ENCODE measurements around the gene ARL8B. TPM values are rescaled to one million over a fixed set of nuclear protein-coding genes. Genes with fewer than 3 reads are reported as not detected.

ARL8B gene
- total RNA-seq, 1 experiment from 2014 or later: 43.8 TPM

DNA sequence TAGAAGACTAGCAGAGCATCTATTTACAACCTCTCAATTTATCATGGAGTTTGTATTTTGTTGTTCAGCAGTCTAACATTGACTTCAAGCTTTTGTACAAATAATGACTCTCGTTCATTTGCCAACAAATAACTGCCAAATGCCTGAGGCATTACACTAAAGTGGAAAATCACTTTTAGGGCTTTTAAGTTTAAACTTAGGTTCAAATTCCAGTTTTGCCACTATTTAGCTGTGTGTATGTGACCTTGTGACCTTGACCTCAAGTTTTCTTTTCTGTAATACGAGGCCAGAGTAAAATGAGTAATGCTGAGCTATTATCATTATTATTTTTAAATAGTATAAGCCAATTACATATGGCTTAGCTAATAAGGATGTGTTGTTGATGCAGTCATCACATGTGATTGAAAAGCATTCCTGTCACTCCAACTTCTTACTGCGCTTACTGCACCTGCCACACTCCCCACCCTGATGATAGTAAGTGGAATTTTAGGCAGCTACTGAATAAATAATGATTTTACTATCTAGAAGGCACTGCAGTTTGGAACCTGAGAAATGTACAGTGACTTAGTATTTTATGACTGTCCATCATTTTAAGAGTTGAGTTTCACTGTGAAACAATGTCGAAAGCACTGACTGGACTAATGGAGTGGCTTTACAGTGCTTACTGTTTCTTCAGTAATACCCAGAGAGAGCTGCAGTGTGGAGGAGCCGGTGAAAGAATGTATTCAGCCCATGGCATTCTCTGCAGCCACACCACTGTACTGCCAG is 16.3 kb downstream of the ARL8B start:
- H3K9ac ChIP-seq (ENCODE audit: low read length): no peak overlapping the region
- H3K9me2 ChIP-seq (replicated peaks; ENCODE audit: low read length): no peaks in the 10 kb centered on the region
- H2AFZ ChIP-seq (ENCODE audit: low read length): no peak overlapping the region
- peaks cover 4% of the 10 kb centered on the region for H3F3A ChIP-seq (ENCODE audit: low read length, unreplicated experiment)
- H3K27ac ChIP-seq (ENCODE audit: low read length): no peak overlapping the region
- ATAC-seq: peak; percentile 51
- 0 out of 2 replicates have a peak, but pooled peaks cover 2% of the 10 kb centered on the region for H3K36me3 ChIP-seq (ENCODE audit: low read depth, low read length)
- H3K4me3 ChIP-seq (ENCODE audit: low read length): no peak overlapping the region; the same call in 1 of the 2 replicates
- no peaks in the 10 kb centered on the region for H3K27me3 ChIP-seq (ENCODE audit: low read length)
- intact Hi-C loops (cut with micrococcal nuclease): loop anchor here (5.0 kb wide), 1 partner anchor 49 kb away; the partner anchor contains the start of gene EDEM1
- H3K4me2 ChIP-seq (ENCODE audit: low read length): peak overlapping the region; percentile 27; the same call in 1 of the 2 replicates
- TF ChIP-seq, protein P1, sequence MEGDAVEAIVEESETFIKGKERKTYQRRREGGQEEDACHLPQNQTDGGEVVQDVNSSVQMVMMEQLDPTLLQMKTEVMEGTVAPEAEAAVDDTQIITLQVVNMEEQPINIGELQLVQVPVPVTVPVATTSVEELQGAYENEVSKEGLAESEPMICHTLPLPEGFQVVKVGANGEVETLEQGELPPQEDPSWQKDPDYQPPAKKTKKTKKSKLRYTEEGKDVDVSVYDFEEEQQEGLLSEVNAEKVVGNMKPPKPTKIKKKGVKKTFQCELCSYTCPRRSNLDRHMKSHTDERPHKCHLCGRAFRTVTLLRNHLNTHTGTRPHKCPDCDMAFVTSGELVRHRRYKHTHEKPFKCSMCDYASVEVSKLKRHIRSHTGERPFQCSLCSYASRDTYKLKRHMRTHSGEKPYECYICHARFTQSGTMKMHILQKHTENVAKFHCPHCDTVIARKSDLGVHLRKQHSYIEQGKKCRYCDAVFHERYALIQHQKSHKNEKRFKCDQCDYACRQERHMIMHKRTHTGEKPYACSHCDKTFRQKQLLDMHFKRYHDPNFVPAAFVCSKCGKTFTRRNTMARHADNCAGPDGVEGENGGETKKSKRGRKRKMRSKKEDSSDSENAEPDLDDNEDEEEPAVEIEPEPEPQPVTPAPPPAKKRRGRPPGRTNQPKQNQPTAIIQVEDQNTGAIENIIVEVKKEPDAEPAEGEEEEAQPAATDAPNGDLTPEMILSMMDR (conservative IDR thresholded peaks at IDR 0.05; ENCODE audit: low read depth, low read length): no peak
- TF ChIP-seq EZH2 (IDR thresholded peaks at IDR 0.05; ENCODE audit: low read length, unreplicated experiment) (no peak), EZH2phosphoT487 (IDR thresholded peaks at IDR 0.05; ENCODE audit: borderline replicate concordance, low read length) (no peak)
- peaks cover 96% of the 10 kb centered on the region for H3K79me2 ChIP-seq (ENCODE audit: low read length)
- ChIA-PET POLR2A (ENCODE audit: unreplicated experiment) (no interaction called here), CTCF (no interaction called here)
- no peaks in the 10 kb centered on the region for H3K9me3 ChIP-seq (ENCODE audit: low read length)
- BruUV-seq (replicated peaks): no TSS peak
- peaks cover 67% of the 10 kb centered on the region for H4K20me1 ChIP-seq (ENCODE audit: low read length)
- peak; percentile 62 for DNase-seq
- peaks cover 31% of the 10 kb centered on the region for H3K4me1 ChIP-seq (ENCODE audit: insufficient read depth, low read length)

DNA sequence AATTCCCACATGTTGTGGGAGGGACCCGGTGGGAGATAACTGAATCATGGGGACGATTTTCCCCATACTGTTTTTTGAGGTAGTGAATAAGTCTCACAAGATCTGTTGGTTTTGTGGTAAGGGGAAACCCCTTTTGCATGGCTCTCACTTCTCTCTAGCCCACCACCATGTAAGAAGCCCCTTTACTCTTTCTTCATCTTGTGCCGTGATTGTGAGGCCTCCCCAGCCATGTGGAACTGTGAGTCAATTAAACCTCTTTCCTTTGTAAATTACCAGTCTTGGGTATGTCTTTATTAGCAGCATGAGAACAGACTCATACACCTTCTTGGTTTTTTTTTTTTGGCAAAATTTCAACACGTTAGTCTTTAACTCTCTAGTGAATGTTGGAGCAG is 18.1 kb downstream of the ARL8B start:
- Histone ChIP-seq H3K27ac (ENCODE audit: low read length) (no peak overlapping the region), H3K9me2 (replicated peaks; ENCODE audit: low read length) (no peaks in the 10 kb centered on the region), H2AFZ (ENCODE audit: low read length) (no peak overlapping the region), H3K79me2 (ENCODE audit: low read length) (peaks cover 94% of the 10 kb centered on the region), H3K27me3 (ENCODE audit: low read length) (no peaks in the 10 kb centered on the region), H3K36me3 (ENCODE audit: low read depth, low read length) (0 out of 2 replicates have a peak, but pooled peaks cover 2% of the 10 kb centered on the region), H3K9ac (ENCODE audit: low read length) (no peak overlapping the region), H3F3A (ENCODE audit: low read length, unreplicated experiment) (peaks cover 4% of the 10 kb centered on the region), H3K4me2 (ENCODE audit: low read length) (no peak overlapping the region), H3K4me1 (ENCODE audit: insufficient read depth, low read length) (peaks cover 46% of the 10 kb centered on the region), H4K20me1 (ENCODE audit: low read length) (peaks cover 66% of the 10 kb centered on the region), H3K9me3 (ENCODE audit: low read length) (no peaks in the 10 kb centered on the region), H3K4me3 (ENCODE audit: low read length) (no peak overlapping the region)
- CTCF ChIA-PET: no interaction called here
- BruUV-seq (replicated peaks): no TSS peak
- intact Hi-C loops (cut with micrococcal nuclease): no loop called here
- TF ChIP-seq EZH2 (IDR thresholded peaks at IDR 0.05; ENCODE audit: low read length, unreplicated experiment) (no peak), EZH2phosphoT487 (IDR thresholded peaks at IDR 0.05; ENCODE audit: borderline replicate concordance, low read length) (no peak)
- POLR2A ChIA-PET (ENCODE audit: unreplicated experiment): no interaction called here
- no peak for DNase-seq
- no peak for ATAC-seq

DNA sequence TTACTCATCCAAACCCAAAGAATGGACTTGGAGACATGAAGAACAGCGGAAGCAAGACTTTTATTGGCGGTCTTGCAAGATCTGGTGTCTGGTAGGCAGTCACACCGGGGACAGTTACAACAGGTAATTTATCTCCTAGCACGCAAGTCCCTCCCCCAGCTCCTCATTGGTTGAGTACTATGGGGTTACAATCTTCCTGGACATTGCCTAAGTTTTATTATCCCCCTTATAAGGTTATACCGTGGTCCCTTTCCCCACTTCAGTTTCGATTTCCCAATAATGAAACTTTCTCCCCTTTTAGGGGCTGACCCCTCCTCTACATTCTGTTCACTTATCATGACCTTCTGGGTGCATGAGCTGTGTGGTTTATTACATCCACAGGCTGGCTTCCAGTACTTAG is 18.7 kb downstream of the ARL8B start:
- DNase-seq: no peak
- Histone ChIP-seq H3K9me3 (ENCODE audit: low read length) (no peaks in the 10 kb centered on the region), H3K27me3 (ENCODE audit: low read length) (no peaks in the 10 kb centered on the region), H3K36me3 (ENCODE audit: low read depth, low read length) (0 out of 2 replicates have a peak, but pooled peaks cover 2% of the 10 kb centered on the region), H3F3A (ENCODE audit: low read length, unreplicated experiment) (peaks cover 4% of the 10 kb centered on the region), H3K9me2 (replicated peaks; ENCODE audit: low read length) (no peaks in the 10 kb centered on the region), H3K4me1 (ENCODE audit: insufficient read depth, low read length) (peaks cover 46% of the 10 kb centered on the region), H3K9ac (ENCODE audit: low read length) (no peak overlapping the region), H3K27ac (ENCODE audit: low read length) (no peak overlapping the region), H2AFZ (ENCODE audit: low read length) (no peak overlapping the region), H3K4me2 (ENCODE audit: low read length) (no peak overlapping the region), H3K79me2 (ENCODE audit: low read length) (peaks cover 98% of the 10 kb centered on the region), H4K20me1 (ENCODE audit: low read length) (peaks cover 72% of the 10 kb centered on the region), H3K4me3 (ENCODE audit: low read length) (no peak overlapping the region)
- BruUV-seq (replicated peaks): no TSS peak
- ATAC-seq: no peak
- POLR2A ChIA-PET (ENCODE audit: unreplicated experiment): no interaction called here
- CTCF ChIA-PET: no interaction called here
- TF ChIP-seq, protein P1 (conservative IDR thresholded peaks at IDR 0.05; ENCODE audit: low read depth, low read length): no peak
- TF ChIP-seq EZH2 (IDR thresholded peaks at IDR 0.05; ENCODE audit: low read length, unreplicated experiment): no peak
- no peak for TF ChIP-seq EZH2phosphoT487 (IDR thresholded peaks at IDR 0.05; ENCODE audit: borderline replicate concordance, low read length)
- intact Hi-C loops (cut with micrococcal nuclease): no loop called here

Measured in PC-3 (cell line).